GM19328 (cell line): ENCODE data around the gene TKTL1.
A peak's percentile ranks its signal among the peaks of the same experiment; 100 is the strongest.

Experiments used
- ATAC-seq: cut with Tn5 transposase; IDR thresholded peaks from one replicate; pipeline ENCODE4 v1.9.1; 2021; ENCODE audit warnings: mild to moderate bottlenecking, moderate library complexity; ENCODE audit not compliant: unreplicated experiment

The TKTL1 gene

DNA sequence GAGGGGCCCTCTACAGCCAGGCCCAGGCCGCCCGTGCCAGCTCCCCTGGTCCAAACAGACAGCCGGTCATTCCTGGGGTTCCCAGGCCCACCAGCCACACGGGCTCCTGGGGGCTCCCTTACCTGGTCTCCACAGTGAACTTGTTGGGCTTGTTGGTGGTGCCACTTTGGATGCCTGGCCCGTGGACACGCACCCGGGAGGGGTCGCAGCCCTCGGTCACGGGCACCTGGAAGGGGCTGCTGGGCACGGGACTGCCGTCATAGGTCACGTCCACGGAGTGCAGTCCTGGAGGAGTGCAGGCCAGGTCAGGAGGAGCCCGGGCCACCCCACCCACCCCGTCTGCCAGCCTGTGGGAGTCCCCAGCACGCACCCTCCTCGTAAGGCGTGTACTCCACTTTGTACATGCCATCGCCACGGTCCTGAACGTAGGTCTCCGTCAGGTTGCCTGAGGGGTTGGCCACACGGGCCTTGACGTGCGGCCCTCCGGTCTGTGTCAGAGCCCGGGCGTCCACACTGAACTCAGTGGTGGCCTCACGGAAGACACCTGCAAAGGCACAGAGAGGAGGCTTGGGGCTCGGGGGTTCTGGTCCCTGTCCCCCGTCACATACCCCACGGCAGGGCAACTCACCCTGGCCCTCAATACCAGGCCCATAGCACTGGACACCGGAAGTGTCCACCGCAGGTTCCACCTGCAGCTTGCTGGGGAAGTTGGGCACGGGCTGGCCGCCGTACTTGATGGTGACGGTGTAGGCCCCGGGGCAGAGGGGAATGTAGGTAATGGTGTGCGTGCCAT is 64.0 kb downstream of the TKTL1 start:
- no peak for ATAC-seq

DNA sequence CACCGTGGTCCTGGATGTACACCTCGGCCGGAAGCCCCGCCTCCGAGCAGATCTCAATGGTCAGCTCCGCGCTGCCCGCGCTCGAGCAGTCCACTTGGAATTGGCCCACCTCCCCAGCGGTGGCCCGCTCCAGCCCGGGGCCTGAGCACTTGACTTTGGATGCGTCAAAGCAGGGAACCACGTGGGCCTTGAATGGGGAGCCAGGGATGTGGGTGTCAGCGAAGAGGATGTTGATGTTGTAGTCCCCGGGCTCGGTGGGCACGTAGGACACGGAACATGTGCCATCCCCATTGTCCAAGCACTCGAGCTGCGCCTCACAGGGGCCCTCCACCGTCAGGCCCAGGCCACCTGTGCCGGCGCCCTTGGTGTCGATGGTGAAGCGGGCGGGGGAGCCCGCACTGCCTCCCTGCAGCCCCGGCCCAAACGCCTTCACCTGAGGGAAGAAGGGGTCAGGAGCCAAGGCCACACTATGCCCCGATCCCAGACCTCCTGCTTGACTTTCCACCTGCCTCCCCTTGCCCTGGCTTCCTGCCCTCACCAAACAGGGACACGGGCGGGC is 64.6 kb downstream of the TKTL1 start:
- no peak for ATAC-seq

DNA sequence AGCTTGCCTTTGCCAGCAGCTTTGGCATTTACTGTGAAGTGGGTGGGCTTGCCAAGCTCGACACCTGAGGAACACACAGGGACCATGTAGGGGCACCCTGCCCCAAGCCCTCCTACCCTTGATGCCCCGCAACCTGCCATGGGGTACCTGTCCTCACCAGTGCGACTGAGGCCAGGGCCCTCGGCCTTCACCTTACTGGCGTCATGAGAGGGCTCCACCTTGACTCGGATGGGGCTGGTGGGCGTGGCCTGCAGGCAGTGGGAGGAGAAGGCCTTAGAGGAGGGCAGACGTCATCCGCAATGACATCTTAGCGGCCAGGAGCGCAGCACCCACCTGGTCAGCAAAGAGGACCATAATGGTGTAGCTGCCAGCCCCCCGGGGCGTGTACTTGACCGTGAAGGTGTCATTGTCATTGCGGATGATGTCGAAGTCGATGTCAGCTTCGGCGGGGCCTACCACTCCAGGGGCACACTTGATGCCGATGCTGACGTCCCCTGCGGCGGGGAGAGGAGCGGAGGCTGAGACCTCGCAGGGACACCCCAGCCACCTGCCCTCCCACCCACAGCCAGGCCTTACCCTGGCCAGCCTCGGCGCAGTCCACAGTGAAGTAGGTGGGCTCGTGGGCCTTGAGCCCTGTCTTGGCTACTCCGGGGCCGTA is 66.6 kb downstream of the TKTL1 start:
- no peak for ATAC-seq

GRCh38 chrX:154363706-154364439 is 68.3 kb downstream of the TKTL1 start:
- ATAC-seq: no peak

DNA sequence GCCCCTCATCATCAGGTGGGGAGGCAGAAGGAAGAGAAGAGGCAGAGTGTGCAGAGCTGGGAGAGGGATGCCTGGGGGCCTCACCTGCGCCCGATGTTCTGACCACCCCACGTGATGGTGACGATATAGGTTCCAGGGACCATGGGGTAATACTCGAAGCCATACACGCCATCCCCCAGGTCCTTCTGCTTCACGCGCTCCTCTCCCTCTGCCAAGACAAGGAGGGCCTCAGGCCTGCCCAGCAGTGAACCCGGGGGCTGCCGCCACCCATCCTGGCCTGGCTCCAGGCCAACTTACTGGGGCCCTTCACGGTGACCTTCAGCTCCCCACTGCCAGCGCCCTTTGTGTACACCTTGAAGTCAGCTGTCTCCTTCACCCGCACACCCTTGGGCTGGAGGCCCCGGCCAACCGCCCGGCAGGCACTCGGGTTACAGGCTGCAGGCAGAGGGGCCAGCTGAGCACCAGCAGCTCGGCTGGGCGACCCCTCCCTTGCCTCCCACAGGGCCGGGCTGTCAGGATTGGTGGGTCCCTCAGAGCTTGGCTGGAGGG is 69.5 kb downstream of the TKTL1 start:
- no peak for ATAC-seq

DNA sequence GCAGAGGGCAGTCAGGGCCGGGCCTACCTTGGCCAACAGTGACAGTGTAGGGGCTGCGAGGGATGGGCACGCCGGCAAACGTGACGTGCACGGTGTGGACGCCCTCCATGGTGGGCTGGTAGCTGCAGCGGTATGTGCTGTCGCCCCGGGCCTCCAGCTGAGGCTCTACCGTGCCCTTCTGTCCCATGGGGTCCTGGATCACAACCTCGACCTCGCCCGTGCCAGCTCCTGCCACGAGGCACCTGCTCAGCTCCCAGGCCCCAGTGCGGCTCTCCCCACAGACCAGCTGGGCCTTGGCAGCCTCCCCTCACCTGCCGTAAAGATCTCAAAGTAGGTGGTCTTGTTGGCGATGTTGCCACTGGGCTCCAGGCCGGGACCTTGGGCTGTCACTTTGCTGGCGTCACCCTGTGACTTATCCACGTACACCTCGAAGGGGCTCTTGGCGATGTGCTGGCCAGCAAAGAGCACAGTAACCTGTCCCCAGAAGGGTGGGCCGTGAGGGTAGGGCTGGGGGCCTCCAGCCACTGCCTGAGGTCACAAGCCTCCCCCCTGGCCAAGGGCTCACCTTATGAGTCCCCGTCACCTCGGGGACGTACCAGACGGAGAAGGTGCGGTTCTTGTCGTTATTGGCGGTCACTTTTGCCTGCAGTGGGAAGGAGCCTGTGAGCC is 70.5 kb downstream of the TKTL1 start:
- ATAC-seq: no peak

GRCh38 chrX:154366666-154367055 is 71.1 kb downstream of the TKTL1 start:
- no peak for ATAC-seq

GRCh38 chrX:154367474-154368308 is 72.1 kb downstream of the TKTL1 start:
- no peak for ATAC-seq

DNA sequence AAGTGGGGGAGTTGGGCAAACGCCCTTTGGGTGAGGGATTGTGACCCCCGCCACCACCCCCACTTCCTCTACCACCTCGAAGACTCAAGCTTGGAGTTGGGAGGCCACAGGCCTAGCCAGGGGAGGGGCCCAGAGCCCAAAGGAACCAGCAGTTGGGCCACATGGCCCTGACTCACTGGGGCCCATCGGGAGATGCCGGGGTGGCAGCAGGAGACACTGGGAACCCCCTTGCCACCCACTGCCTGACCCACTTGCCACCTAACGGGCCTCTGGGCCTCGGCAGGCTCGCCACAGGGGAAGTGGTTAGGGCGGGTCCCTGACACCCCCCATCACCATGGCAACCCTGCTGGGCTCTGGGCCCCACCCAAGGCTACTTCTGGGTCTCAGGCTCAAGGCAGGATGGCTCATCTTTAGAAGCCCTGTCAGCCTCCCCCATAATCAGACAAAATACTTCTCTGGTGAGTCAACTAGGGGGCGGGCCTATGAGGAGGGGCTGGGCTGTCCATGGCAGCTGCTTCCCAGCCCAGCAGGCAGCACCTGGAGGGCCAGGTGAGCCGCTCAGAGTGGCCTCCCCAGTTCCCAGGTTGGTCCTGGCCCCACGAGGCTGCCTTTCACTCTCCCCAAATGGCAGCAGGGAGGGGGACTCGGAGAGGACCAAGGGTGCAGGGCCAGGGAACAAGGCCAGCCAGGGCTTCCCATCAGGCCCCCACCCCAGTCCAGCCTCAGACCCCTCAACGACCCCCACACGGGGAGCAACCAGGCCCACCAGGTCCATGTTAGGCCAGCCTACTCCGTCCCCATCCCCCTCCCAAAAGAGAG is 73.2 kb downstream of the TKTL1 start:
- no peak for ATAC-seq

- ATAC-seq: no peak
Observed at GRCh38 chrX:154369449-154370299, 74.1 kb downstream of the TKTL1 start.

DNA sequence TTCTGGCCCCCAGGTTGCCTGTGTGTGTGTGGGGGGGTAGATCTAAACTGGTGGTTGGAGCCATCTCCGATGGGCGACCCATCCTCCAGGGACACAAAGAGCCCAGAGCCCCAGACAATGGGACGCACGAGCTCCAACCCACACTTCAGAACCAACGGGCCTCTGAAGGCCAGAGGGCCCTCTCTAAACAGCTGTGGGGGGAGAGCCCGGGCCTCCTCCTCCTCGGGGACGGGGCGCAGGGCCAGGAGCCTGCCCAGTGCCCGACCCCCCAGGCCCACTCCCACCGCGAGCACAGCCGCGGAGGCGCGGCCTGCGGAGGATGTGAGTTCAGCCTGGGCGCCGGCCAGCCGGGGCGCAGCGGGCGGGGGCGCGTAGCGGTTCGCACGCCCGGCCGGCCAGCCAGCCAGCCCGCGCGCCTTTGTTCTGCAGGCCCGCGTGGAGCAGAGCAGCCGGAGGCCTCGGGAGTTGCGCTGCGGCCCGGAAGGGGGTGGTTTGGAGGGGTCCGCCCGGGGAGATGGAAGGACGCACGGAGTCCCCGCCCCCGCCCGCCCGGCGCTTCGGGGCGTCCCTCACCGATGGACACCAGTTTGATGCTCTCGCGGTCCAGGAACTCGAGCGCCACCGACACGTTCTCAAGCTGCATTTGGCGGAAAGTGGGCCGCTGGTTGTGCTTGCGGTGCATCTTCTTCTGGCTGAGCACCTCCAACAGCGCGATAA is 74.9 kb downstream of the TKTL1 start:
- no peak for ATAC-seq

DNA sequence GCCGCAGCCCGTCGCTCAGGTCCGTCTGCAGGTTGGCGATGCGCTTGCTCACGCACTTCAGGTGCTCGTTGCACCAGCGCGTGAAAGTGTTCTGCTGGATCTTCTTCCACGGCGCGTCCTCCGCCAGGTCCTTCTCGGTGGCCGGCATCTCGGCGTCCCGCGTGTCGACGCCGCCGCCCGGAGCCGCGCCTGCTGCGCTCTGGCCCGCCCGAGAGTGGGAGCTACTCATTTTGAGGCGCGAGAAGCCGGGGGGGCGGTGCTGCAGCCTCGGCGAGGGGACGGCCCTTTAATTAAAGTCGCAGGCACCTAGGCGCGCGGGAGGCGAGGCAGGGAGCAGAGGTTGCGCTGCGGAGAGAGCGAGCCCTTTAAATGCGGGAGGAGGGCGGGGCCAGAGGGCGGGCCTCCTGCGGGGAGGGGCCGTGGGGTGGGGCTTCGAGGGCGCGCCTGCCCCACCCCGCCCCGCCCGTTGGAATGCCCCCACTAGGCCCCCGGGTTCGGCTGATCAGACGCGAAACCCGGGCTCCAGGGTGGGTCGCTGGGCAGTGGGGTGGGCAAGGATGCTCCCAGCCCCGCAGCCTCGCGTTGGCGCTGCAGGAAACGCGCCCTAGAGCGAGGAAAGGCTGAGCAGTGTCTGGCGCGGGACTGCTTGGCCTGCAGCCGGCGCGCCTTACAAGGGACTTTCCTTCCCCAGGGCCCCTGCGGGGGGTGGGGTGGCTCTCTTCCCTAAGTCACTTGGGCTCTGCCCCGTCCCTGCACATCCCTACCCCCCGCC is 75.6 kb downstream of the TKTL1 start:
- ATAC-seq: peak; percentile 53

DNA sequence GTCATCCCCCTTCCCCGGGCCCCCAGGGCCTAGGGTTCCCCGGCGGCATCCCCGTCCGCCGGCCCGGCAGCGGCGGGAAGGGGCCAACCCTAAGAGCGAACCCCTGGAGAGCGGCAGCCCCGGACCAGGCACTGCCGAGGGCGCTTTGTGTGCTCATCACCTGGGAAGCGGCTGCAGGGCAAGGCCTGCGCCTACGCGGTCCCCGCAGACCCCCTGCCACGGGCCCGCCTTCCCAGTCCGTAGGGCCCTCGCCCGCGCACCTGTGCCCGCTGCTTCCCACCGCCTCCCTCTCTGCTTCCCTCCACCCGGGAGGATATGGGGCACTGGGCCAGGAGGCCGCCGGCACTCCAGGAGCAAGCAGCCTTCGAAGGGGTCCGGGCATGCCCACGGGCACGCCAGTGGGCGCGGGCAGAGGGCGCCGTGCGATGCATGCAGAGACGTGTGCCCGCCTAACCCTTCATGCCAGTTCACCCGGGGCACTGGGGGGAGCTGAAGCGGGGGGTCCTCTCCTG is 76.2 kb downstream of the TKTL1 start:
- peak; percentile 4 for ATAC-seq

DNA sequence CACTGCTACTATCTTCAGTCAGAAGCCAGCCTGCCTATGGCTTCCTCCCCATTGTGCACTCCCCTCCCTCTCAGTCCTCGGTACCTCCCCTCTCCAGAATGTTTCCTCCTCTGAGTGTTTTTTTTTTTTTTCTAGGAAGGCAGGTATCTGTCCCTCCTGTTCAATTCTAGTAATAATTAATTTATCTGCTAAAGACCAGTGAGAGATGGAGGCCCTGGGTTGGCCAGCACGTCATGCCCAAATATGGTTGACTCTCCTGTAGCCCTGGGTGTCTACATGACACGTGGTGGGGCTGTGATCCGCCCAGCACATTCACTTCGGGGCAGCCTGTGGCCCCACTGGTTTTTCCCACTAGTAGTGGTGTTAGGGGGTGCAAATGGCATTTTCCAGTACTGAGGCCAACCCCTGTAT is 77.0 kb downstream of the TKTL1 start:
- no peak for ATAC-seq

- ATAC-seq: no peak
Observed at GRCh38 chrX:154373340-154374306, 78.0 kb downstream of the TKTL1 start.
